BLaER1 treated with 17β-estradiol and CSF1 and Interleukin-3, amounts not matched to agents 10 nM and 100 nM (cell line): ENCODE results near the gene CACNA2D1.

Experiments used
- H3K27ac ChIP-seq, 11 experiments: shearing (Covaris generic); formaldehyde crosslinking; 2 replicates each; pipeline ENCODE4 v1.8.1; 2022
- H3K27me3 ChIP-seq, 11 experiments: shearing (Covaris generic); formaldehyde crosslinking; 2 replicates each; pipeline ENCODE4 v1.8.1; 2022
- H3K36me3 ChIP-seq, 11 experiments: shearing (Covaris generic); formaldehyde crosslinking; 2 replicates each; pipeline ENCODE4 v1.8.1; 2022
- H3K4me1 ChIP-seq, 10 experiments: shearing (Covaris generic); formaldehyde crosslinking; 2 replicates each; pipeline ENCODE4 v1.8.1; 2022
- H3K4me2 ChIP-seq, 11 experiments: shearing (Covaris generic); formaldehyde crosslinking; 2 replicates each; pipeline ENCODE4 v1.8.1; 2022
- H3K4me3 ChIP-seq, 10 experiments: shearing (Covaris generic); formaldehyde crosslinking; 2 replicates each; pipeline ENCODE4 v1.8.1; 2022
- H3K9ac ChIP-seq, 11 experiments: shearing (Covaris generic); formaldehyde crosslinking; 2 replicates each; pipeline ENCODE4 v1.8.1; 2022
- H3K9me3 ChIP-seq, 11 experiments: shearing (Covaris generic); formaldehyde crosslinking; replicated peaks in 1 of 11; 2 replicates each; pipeline ENCODE4 v1.8.1; 2022
- H4K20me1 ChIP-seq, 11 experiments: shearing (Covaris generic); formaldehyde crosslinking; 2 replicates each; pipeline ENCODE4 v1.8.1; 2022
- Cebpa-rat ChIP-seq, 11 experiments: shearing (Covaris generic); IDR thresholded peaks; 2 replicates each; pipeline ENCODE4 v1.8.1; 2022

CACNA2D1 gene

GRCh38 chr7:82443547-82444219, at the start of gene CACNA2D1:
TSS of gene CACNA2D1 (minus strand) at chr7:82443777.
- Histone ChIP-seq H3K4me2 (peak within 1 kb of the TSS; percentile 64 to 83 (median 77)), H3K36me3 (no peaks in the 10 kb centered on the region), H3K9me3 (peaks cover 6 to 11% (median 10%) of the 10 kb centered on the region in 11 experiments; a peak in 17 of 22 replicates), H4K20me1 (peaks cover 0 to 6% (median 0%) of the 10 kb centered on the region in 11 experiments; a peak in 3 of 22 replicates), H3K4me1 (peaks cover 0 to 5% (median 0%) of the 10 kb centered on the region in 10 experiments; a peak in 1 of 20 replicates), H3K27me3 (peaks cover 37 to 51% (median 40%) of the 10 kb centered on the region in 11 experiments), H3K9ac (peak within 1 kb of the TSS; percentile 40 to 73 (median 61); a peak in 20 of 22 replicates), H3K4me3 (peak within 1 kb of the TSS; percentile 58 to 74 (median 64)), H3K27ac (peak within 1 kb of the TSS in 2 of 11 experiments; percentile 18 to 23; a peak in 1 of 22 replicates)
- TF ChIP-seq Cebpa-rat (IDR thresholded peaks at IDR 0.05) = no peak

DNA sequence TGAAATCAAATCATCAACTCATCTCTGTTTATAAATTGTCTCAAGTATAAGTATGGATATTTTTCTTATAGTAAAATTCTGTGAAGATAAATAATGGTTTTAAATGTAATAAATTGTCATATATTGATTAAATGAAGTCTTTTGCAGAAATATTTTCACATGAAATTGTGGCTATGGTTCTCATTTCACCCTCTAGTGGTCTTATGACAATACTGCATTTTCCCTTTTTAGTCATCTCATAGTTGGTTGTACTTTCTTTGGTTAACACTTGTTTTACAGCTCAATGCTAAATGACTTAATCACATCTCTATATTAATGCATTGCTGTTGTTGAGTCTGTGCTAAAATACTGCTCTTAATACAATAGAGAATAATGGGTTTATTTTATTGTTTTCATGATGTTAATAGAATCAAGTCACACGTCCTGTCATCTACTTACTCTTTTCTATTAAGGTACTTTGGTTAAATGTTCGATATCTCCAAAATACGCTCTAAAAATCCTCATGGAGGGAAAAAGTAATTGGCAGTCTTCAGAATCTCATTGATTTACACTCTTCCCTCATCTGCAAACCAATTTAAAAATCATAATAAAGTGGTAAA, 38.0 kb upstream of the CACNA2D1 start:
- Histone ChIP-seq H3K27me3 (no peaks in the 10 kb centered on the region), H3K4me3 (no peak overlapping the region), H3K9me3 (peaks cover 0 to 10% (median 6%) of the 10 kb centered on the region in 11 experiments; a peak in 3 of 22 replicates), H3K9ac (no peak overlapping the region), H4K20me1 (no peaks in the 10 kb centered on the region), H3K27ac (no peak overlapping the region), H3K4me2 (no peak overlapping the region), H3K36me3 (no peaks in the 10 kb centered on the region), H3K4me1 (no peaks in the 10 kb centered on the region)
- no peak for TF ChIP-seq Cebpa-rat (IDR thresholded peaks at IDR 0.05)

DNA sequence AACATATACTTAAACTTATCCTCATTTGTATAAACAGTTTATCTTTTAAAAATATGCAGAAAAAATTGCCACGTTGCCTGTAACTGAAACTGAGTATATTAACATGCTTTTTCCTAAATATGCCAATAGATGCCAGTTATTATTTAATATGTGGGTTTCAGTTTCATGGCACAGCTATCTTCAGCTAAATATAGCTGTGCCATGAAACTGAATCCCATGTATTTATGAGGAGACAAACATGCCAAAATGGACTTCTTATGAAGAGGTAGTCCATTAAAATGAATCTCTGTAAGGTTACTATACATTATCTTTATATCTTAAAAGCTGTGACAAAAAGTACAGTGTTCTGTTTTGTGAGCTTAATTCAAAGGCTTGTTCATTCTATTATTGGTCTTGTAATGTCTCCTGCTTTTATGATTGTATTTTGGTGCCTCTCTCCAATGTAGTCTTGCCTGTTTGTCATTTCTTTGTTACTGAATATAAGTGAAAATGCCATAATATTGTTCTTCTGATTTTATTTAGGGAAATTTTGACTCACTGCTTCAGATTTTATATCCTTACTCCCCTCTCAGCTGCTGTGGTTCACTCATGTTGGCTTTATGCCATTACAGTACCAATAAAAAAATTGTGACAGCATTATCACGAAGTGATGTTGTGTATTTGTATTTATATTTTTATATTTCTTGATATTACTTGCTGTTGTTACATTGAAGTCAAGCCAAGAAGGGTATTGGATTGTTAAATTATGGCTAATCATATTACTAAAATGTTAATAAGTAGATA, 34.3 kb upstream of the CACNA2D1 start:
- TF ChIP-seq Cebpa-rat (IDR thresholded peaks at IDR 0.05) = no peak
- no peak overlapping the region for H3K4me2 ChIP-seq
- no peaks in the 10 kb centered on the region for H3K36me3 ChIP-seq
- no peaks in the 10 kb centered on the region for H3K4me1 ChIP-seq
- H4K20me1 ChIP-seq = no peaks in the 10 kb centered on the region
- no peak overlapping the region for H3K27ac ChIP-seq
- H3K9me3 ChIP-seq = no peaks in the 10 kb centered on the region
- H3K27me3 ChIP-seq = no peaks in the 10 kb centered on the region
- H3K9ac ChIP-seq = no peak overlapping the region
- H3K4me3 ChIP-seq = no peak overlapping the region

GRCh38 chr7:82472966-82473365, 29.4 kb upstream of the CACNA2D1 start:
- no peak overlapping the region for H3K4me3 ChIP-seq
- no peaks in the 10 kb centered on the region for H3K36me3 ChIP-seq
- no peak overlapping the region for H3K9ac ChIP-seq
- no peaks in the 10 kb centered on the region for H4K20me1 ChIP-seq
- H3K27ac ChIP-seq = no peak overlapping the region
- no peak for TF ChIP-seq Cebpa-rat (IDR thresholded peaks at IDR 0.05)
- H3K4me2 ChIP-seq = no peak overlapping the region
- no peaks in the 10 kb centered on the region for H3K4me1 ChIP-seq
- no peaks in the 10 kb centered on the region for H3K9me3 ChIP-seq
- no peaks in the 10 kb centered on the region for H3K27me3 ChIP-seq

DNA sequence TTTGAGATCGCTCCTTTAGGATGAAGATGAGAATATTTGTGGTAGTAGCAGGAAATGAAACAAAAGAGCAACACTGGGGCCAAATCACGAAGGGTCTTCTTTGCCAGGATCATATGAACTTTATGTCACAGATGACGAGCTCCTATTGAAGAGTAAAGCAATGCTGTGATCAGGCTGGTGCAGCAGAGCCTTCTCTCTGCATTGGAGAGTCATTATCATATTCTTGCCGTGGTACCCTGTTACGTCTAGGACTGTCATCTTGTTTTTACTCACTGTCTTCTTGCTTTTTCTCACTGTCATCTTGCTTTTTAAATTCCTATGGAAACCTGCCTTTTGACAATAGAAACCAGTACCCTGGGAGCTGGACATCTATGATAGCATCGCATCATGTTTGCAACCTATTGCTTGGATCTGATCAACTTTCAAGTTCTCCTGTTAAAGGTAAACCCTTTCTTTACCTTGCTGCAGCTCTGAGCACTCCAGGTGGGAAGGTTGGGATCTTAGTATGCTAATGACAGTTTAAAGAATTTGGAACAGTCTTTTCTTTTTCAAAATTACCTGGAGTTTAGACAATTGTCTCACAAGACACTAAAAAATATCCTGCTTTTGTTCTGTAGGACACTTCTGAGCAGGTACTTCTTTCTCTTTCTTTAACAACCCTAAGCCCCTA, 27.9 kb upstream of the CACNA2D1 start:
- H3K27ac ChIP-seq = no peak overlapping the region
- H3K4me1 ChIP-seq = no peaks in the 10 kb centered on the region
- H3K4me3 ChIP-seq = no peak overlapping the region
- H3K27me3 ChIP-seq = no peaks in the 10 kb centered on the region
- H3K36me3 ChIP-seq = no peaks in the 10 kb centered on the region
- H3K9me3 ChIP-seq = no peaks in the 10 kb centered on the region
- no peak for TF ChIP-seq Cebpa-rat (IDR thresholded peaks at IDR 0.05)
- H3K4me2 ChIP-seq = no peak overlapping the region
- no peak overlapping the region for H3K9ac ChIP-seq
- no peaks in the 10 kb centered on the region for H4K20me1 ChIP-seq

DNA sequence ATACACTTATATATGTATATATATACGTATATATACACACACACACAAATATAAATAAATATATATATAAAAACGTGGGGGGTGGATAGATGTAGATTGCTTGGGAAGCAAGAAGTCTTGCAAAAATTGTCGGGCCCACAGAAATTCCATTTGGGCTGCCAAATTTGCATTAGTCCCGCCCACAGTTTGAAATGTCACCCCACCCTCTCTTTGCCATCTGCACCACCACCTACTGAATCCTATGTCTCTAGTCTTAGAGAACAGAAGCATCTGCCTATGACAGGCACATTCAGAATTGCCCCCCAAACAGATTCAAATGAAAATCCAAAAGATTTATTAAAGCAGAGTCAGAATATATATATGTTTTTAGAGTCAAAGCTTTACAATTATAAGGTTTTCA, 25.6 kb upstream of the CACNA2D1 start:
- no peaks in the 10 kb centered on the region for H4K20me1 ChIP-seq
- H3K27ac ChIP-seq = no peak overlapping the region
- no peak overlapping the region for H3K9ac ChIP-seq
- no peaks in the 10 kb centered on the region for H3K9me3 ChIP-seq
- no peak overlapping the region for H3K4me3 ChIP-seq
- no peak overlapping the region for H3K4me2 ChIP-seq
- no peaks in the 10 kb centered on the region for H3K36me3 ChIP-seq
- H3K27me3 ChIP-seq = no peaks in the 10 kb centered on the region
- H3K4me1 ChIP-seq = no peaks in the 10 kb centered on the region
- TF ChIP-seq Cebpa-rat (IDR thresholded peaks at IDR 0.05) = no peak

DNA sequence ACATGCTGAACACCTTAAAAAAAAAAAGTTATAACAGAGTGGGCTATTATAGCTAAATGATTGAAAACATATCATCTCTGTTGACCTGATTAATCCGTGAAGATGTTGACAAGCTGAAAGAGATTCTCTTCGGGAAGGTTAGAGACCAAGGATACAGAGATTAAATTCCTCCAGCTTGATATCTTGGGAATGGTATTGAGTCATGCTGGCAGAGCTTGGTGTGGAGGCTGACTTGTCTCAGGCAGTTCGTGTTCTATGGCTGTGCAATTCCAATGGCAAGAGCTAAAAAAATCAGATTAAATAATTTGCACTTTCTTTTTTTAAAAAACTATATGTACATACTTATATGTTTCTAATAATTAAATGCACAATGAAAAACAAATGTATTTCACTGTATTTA, 24.9 kb upstream of the CACNA2D1 start:
- H3K4me2 ChIP-seq = no peak overlapping the region
- H3K4me3 ChIP-seq = no peak overlapping the region
- no peak overlapping the region for H3K9ac ChIP-seq
- H3K27me3 ChIP-seq = no peaks in the 10 kb centered on the region
- H3K4me1 ChIP-seq = no peaks in the 10 kb centered on the region
- no peaks in the 10 kb centered on the region for H4K20me1 ChIP-seq
- H3K36me3 ChIP-seq = no peaks in the 10 kb centered on the region
- no peak overlapping the region for H3K27ac ChIP-seq
- peaks cover 0 to 3% (median 0%) of the 10 kb centered on the region in 11 experiments; a peak in 3 of 22 replicates for H3K9me3 ChIP-seq
- no peak for TF ChIP-seq Cebpa-rat (IDR thresholded peaks at IDR 0.05)

DNA sequence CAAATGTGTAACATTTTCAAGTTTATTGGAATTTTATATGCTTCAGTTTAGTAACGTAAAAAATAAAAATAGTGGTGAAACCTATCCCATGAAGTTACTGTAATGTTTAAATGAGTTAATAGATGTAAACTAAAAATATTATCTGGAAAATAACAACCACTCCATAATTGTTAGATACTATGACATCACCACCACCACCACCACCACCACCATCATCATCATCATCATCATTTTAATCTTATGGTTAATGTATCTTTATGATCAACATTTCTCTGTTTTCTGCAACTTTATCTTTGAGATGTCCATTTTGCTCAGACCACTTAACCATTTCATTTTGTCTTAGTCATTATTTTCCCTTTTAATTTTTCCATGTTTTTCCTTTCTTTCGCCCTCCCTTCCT, 23.4 kb upstream of the CACNA2D1 start:
- Histone ChIP-seq H3K27me3 (no peaks in the 10 kb centered on the region), H3K36me3 (no peaks in the 10 kb centered on the region), H3K4me1 (no peaks in the 10 kb centered on the region), H3K4me3 (no peak overlapping the region), H3K9ac (no peak overlapping the region), H3K27ac (no peak overlapping the region), H4K20me1 (no peaks in the 10 kb centered on the region), H3K9me3 (peaks cover 0 to 3% (median 0%) of the 10 kb centered on the region in 11 experiments; a peak in 3 of 22 replicates), H3K4me2 (no peak overlapping the region)
- TF ChIP-seq Cebpa-rat (IDR thresholded peaks at IDR 0.05) = no peak

DNA sequence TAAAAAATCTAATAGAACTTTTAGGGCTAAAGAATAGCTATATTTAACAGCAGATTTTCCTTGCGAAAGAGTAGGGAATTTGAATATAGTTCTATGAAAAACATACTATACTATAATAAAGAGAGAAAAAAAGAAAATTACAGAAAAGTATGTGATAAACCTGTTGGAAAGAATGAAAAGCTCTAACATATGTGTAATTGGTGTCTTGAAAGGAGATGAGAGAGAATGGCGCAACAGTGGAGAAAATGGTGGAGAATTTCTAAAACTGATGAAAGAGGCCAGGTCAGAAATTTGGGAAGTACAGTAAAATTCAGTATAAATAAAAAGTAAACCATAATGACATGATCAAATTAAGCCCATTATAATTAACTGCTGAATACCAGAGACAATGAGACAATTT, 20.8 kb upstream of the CACNA2D1 start:
- Histone ChIP-seq H3K27me3 (no peaks in the 10 kb centered on the region), H3K4me2 (no peak overlapping the region), H3K9ac (no peak overlapping the region), H3K36me3 (no peaks in the 10 kb centered on the region), H3K4me1 (no peaks in the 10 kb centered on the region), H4K20me1 (no peaks in the 10 kb centered on the region), H3K4me3 (no peak overlapping the region), H3K27ac (no peak overlapping the region), H3K9me3 (peaks cover 0 to 3% (median 0%) of the 10 kb centered on the region in 11 experiments; a peak in 3 of 22 replicates)
- TF ChIP-seq Cebpa-rat (IDR thresholded peaks at IDR 0.05) = no peak
